Lung (tissue), 12 donors: ENCODE measurements around the gene C1orf198. TPM values are rescaled to one million over a fixed set of nuclear protein-coding genes. Genes with fewer than 3 reads are reported as not detected.
A peak's percentile ranks its signal among the peaks of the same experiment; 100 is the strongest.

ENCODE experiments used
- ATAC-seq: fragments of 200-7000 bp; cut with Tn5 transposase; one replicate; pipeline ENCODE4 v1.9.1; 2020; ENCODE audit warnings: moderate number of reproducible peaks; ENCODE audit not compliant: insufficient read depth, low FRiP score
- DNase-seq, 3 donors: peaks; one replicate each; pipeline ENCODE4 v3.0.0-alpha.2; 2013 to 2017
- H3K27ac ChIP-seq, 2 donors: one replicate each; pipeline ENCODE4 v1.5.1; 2013; ENCODE audit warnings: mild to moderate bottlenecking in 2 of 2, moderate library complexity in 2 of 2, control low read depth in 1 of 2, inconsistent platforms in 1 of 2, low read depth in 1 of 2, low read length in 1 of 2
- H3K27me3 ChIP-seq, 3 donors: one replicate each; pipeline ENCODE4 v1.5.1; 2013; ENCODE audit warnings: low read length in 2 of 3; ENCODE audit not compliant: control insufficient read depth in 3 of 3, insufficient read depth in 3 of 3
- H3K36me3 ChIP-seq, 4 donors: one replicate each; pipeline ENCODE4 v1.5.1; 2013; ENCODE audit warnings: low read length in 4 of 4, mild to moderate bottlenecking in 1 of 4, moderate library complexity in 1 of 4; ENCODE audit not compliant: control insufficient read depth in 4 of 4, insufficient read depth in 4 of 4
- H3K4me1 ChIP-seq, 5 donors: one replicate each; pipeline ENCODE4 v1.5.1; 2013; ENCODE audit warnings: low read length in 5 of 5, mild to moderate bottlenecking in 2 of 5, moderate library complexity in 1 of 5; ENCODE audit not compliant: control insufficient read depth in 5 of 5, insufficient read depth in 5 of 5
- H3K4me3 ChIP-seq: one replicate; pipeline ENCODE4 v1.5.1; 2013; ENCODE audit warnings: mild to moderate bottlenecking, control low read depth, moderate library complexity
- H3K9ac ChIP-seq, 2 donors: one replicate each; pipeline ENCODE4 v1.5.1; 2013; ENCODE audit warnings: low read length in 2 of 2, control low read depth in 1 of 2; ENCODE audit not compliant: insufficient read depth in 1 of 2
- H3K9me3 ChIP-seq, 4 donors: one replicate each; pipeline ENCODE4 v1.5.1; 2013; ENCODE audit warnings: low read length in 3 of 4, mild to moderate bottlenecking in 1 of 4, moderate library complexity in 1 of 4; ENCODE audit not compliant: control insufficient read depth in 4 of 4, insufficient read depth in 3 of 4
- WGBS, 2 donors: extraction: QIAGEN DNeasy Blood & Tissue Kit; methylation state at CpG; one replicate each; pipeline ENCODE4 v1.1.7; 2013; 5-methylcytosine and 5-hydroxymethylcytosine counted together
- polyA plus RNA-seq, 2 donors: library from polyadenylated mRNA; stranded (reverse); fragments of 200-250 nt; gene quantifications; one replicate each; pipeline ENCODE4 v1.2.1, GENCODE V29; 2013
- total RNA-seq, 2 donors: library from RNA; depleted of rRNA in 1 of 2; stranded (reverse); fragments of >200 nt in 1 of 2; gene quantifications; one replicate each; pipeline ENCODE4 v1.2.1, GENCODE V29; 2014 to 2021
- TF ChIP-seq, protein P1 (sequence below): IDR thresholded peaks from 2 replicates; pipeline ENCODE4 v1.5.1; 2012; ENCODE audit warnings: mild to moderate bottlenecking; ENCODE audit errors: control extremely low read depth, extremely low read depth
- donor health status: control.
- donor health status: control.
- donor health status: Bipolar disorder and iron deficiency.
- donor health status: healthy.
- donor health status: DM: yes; HTN: yes; CAD: no.

The C1orf198 gene
- total and polyA plus RNA-seq, 4 donors, result 25.8 to 109 (median 49.7) TPM

DNA sequence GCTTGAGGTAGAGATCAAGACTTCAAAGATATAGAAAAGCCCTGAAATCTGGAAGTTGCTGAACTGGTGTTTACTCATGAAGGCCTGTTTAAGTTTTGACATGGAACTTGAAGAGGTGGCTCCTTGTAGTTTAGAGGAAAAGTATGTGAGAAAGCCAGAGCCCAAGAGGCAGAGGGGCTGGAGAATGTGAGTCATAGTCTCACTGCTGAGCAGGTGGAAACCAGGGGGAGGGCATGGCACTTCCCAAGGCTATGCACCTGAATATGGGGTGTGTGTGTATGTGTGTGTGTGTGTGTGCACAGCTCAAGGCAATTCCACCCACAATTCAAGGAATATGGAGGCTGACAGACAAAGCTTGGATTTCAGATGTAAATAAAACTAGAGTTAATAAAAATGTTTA is 46.8 kb upstream of the C1orf198 start:
- peak; percentile 23 for ATAC-seq
- peaks cover 0 to 4% (median 0%) of the 10 kb centered on the region in 5 donors for H3K4me1 ChIP-seq
- no peak overlapping the region for H3K4me3 ChIP-seq
- no peak overlapping the region for H3K27ac ChIP-seq
- H3K27me3 ChIP-seq, result no peaks in the 10 kb centered on the region
- DNase-seq, result peak in 1 of 3 donors; percentile 50
- peaks cover 0 to 15% (median 7%) of the 10 kb centered on the region in 4 donors for H3K36me3 ChIP-seq
- H3K9me3 ChIP-seq, result no peaks in the 10 kb centered on the region
- H3K9ac ChIP-seq, result no peak overlapping the region
- TF ChIP-seq, protein P1, sequence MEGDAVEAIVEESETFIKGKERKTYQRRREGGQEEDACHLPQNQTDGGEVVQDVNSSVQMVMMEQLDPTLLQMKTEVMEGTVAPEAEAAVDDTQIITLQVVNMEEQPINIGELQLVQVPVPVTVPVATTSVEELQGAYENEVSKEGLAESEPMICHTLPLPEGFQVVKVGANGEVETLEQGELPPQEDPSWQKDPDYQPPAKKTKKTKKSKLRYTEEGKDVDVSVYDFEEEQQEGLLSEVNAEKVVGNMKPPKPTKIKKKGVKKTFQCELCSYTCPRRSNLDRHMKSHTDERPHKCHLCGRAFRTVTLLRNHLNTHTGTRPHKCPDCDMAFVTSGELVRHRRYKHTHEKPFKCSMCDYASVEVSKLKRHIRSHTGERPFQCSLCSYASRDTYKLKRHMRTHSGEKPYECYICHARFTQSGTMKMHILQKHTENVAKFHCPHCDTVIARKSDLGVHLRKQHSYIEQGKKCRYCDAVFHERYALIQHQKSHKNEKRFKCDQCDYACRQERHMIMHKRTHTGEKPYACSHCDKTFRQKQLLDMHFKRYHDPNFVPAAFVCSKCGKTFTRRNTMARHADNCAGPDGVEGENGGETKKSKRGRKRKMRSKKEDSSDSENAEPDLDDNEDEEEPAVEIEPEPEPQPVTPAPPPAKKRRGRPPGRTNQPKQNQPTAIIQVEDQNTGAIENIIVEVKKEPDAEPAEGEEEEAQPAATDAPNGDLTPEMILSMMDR, result no peak

DNA sequence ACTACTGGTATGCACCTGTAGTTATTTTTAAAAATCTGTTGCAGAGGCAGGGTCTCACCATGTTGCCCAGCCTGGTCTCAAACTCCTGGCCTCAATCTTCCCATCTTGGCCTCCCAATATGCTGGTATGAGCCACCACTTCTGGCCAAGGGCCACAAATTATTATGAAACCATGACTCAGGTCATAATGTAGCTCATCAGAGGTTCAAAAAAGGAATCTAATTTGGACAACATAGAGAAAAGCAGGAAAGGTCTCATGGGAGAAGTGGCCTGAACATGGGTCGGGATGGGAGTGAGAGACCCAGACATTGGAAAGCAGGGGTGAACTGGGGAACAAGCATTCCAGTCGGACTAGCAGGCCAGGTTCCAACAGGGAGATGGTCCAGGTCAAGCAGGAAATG is 45.2 kb upstream of the C1orf198 start:
- ATAC-seq (no peak), DNase-seq (no peak)
- H3K27me3 ChIP-seq, result no peaks in the 10 kb centered on the region
- H3K9ac ChIP-seq, result no peak overlapping the region
- WGBS, 2 donors, result 78 to 79% methylated on average over 2 of the region's 2 CpGs
- peaks cover 0 to 14% (median 4%) of the 10 kb centered on the region in 4 donors for H3K36me3 ChIP-seq
- peaks cover 0 to 4% (median 0%) of the 10 kb centered on the region in 5 donors for H3K4me1 ChIP-seq
- no peaks in the 10 kb centered on the region for H3K9me3 ChIP-seq
- no peak overlapping the region for H3K27ac ChIP-seq
- no peak overlapping the region for H3K4me3 ChIP-seq
- TF ChIP-seq, protein P1, result no peak

DNA sequence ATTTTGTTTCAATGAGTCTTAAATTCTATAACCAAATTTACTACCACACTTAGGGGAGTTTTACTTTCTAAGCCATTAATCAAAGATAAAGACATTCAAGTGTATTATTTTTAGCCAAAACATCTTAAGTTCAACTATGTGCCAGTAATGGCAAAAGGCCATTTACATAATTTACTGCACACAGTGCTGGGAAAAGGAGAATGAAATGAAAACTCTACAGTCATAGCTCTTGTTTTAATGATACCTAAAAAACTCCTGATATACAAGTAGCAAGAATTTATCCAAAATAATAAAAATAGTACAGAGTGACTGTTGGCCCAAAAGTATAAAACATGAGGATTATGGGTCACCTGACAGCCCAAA is 42.4 kb upstream of the C1orf198 start:
- DNase-seq (no peak), ATAC-seq (no peak)
- peaks cover 0 to 13% (median 5%) of the 10 kb centered on the region in 4 donors for H3K36me3 ChIP-seq
- no peak overlapping the region for H3K9ac ChIP-seq
- H3K4me3 ChIP-seq, result no peak overlapping the region
- H3K4me1 ChIP-seq, result no peaks in the 10 kb centered on the region
- H3K27ac ChIP-seq, result no peak overlapping the region
- no peaks in the 10 kb centered on the region for H3K27me3 ChIP-seq
- H3K9me3 ChIP-seq, result no peaks in the 10 kb centered on the region
- TF ChIP-seq, protein P1, result no peak
